ENCODE results near the gene CCL4L2.
"Not testable (repeated sequence)": the region's sequence is repeated elsewhere in the genome, so short reads cannot be mapped to it uniquely, and the experiment has no call there.

GRCh38 chr17:36215406-36216308, 4.8 kb downstream of the CCL4L2 start:
- not testable (repeated sequence) for TF ChIP-seq MAX (IDR thresholded peaks at IDR 0.05); TAF1 (IDR thresholded peaks at IDR 0.05; ENCODE audit: low read depth, low read length)

Measured in H1 (cell line).